CD4-positive, alpha-beta T cell treated with Interleukin-21 for 1 hour (primary cell): Measurements from ENCODE around the gene CCL13.

ENCODE experiments used
- DNase-seq: peaks from one replicate; pipeline ENCODE4 v3.0.0-alpha.2; 2020

CCL13 gene

GRCh38 chr17:34364751-34365150 is 8.5 kb downstream of the CCL13 start:
- DNase-seq: no peak

- DNase-seq: no peak
Measured at GRCh38 chr17:34365340-34365739, 9.1 kb downstream of the CCL13 start.

GRCh38 chr17:34366010-34366409 is 9.7 kb downstream of the CCL13 start:
- DNase-seq: no peak

- no peak for DNase-seq
Measured at GRCh38 chr17:34366529-34367107, 10.3 kb downstream of the CCL13 start.

GRCh38 chr17:34367486-34368195 is 11.4 kb downstream of the CCL13 start:
- no peak for DNase-seq

- DNase-seq: no peak
Measured at GRCh38 chr17:34368196-34368945, 12.1 kb downstream of the CCL13 start.

- DNase-seq: no peak
Measured at GRCh38 chr17:34368946-34369500, 12.7 kb downstream of the CCL13 start.

- DNase-seq: no peak
Measured at GRCh38 chr17:34369571-34369970, 13.3 kb downstream of the CCL13 start.

GRCh38 chr17:34370376-34370996 is 14.2 kb downstream of the CCL13 start:
- no peak for DNase-seq

- no peak for DNase-seq
Measured at GRCh38 chr17:34370997-34371395, 14.7 kb downstream of the CCL13 start.

GRCh38 chr17:34371405-34372100 is 15.3 kb downstream of the CCL13 start:
- no peak for DNase-seq

GRCh38 chr17:34374457-34374856 is 18.2 kb downstream of the CCL13 start:
- no peak for DNase-seq

- DNase-seq: no peak
Measured at GRCh38 chr17:34375426-34375997, 19.2 kb downstream of the CCL13 start.

- DNase-seq: no peak
Measured at GRCh38 chr17:34377078-34377823, 21.0 kb downstream of the CCL13 start.

GRCh38 chr17:34378664-34379101 is 22.4 kb downstream of the CCL13 start:
- no peak for DNase-seq

GRCh38 chr17:34379868-34380267 is 23.6 kb downstream of the CCL13 start:
- no peak for DNase-seq

- no peak for DNase-seq
Measured at GRCh38 chr17:34382621-34383124, 26.4 kb downstream of the CCL13 start.

GRCh38 chr17:34383216-34383615 is 26.9 kb downstream of the CCL13 start:
- no peak for DNase-seq

GRCh38 chr17:34384271-34384670 is 28.0 kb downstream of the CCL13 start:
- DNase-seq: no peak

GRCh38 chr17:34384822-34385605 is 28.7 kb downstream of the CCL13 start:
- no peak for DNase-seq

GRCh38 chr17:34386343-34386696 is 30.0 kb downstream of the CCL13 start:
- DNase-seq: no peak
